HepG2 (cell line): Measurements from ENCODE around the gene TRIM37. TPM values are rescaled to one million over a fixed set of nuclear protein-coding genes. Genes with fewer than 3 reads are reported as not detected.

Source experiments
- ATAC-seq: fragments of 200-7000 bp; cut with Tn5 transposase; 3 replicates; pipeline ENCODE4 v1.9.1; 2020; ENCODE audit warnings: mild to moderate bottlenecking, moderate library complexity
- BruUV-seq: library from RNA; stranded (reverse); fragments of 400-500 nt; replicated peaks from 2 replicates; lab custom pipeline; 2021; lab: Mats Ljungman, UMichigan
- CTCF ChIA-PET: fragments of 300-600 bp; formaldehyde crosslinking; extraction: SDS; loops from one replicate; lab custom pipeline; 2021; ENCODE audit warnings: low total read pairs, inconsistent platforms, low intra/inter-chr PET ratio; lab: Yijun Ruan, JAX
- POLR2A ChIA-PET: fragments of 350-600 bp; sonication (Branson Sonifier 250); formaldehyde crosslinking; loops from one replicate; lab custom pipeline; 2020; ENCODE audit warnings: antibody characterized with exemption, inconsistent platforms; lab: Yijun Ruan, JAX
- DNase-seq: peaks from one replicate; pipeline ENCODE4 v3.0.0-alpha.2; 2015; ENCODE audit warnings: low spot score
- FAIRE-seq: peaks from 3 replicates; lab custom pipeline; 2011; peaks lifted over from hg19 to GRCh38; lab: Jason Lieb, UNC
- H2AFZ ChIP-seq: one replicate; pipeline ENCODE4 v1.6.1; 2011; ENCODE audit warnings: low read length, inconsistent platforms
- H3K27ac ChIP-seq: fragments of 300-600 bp; 3 replicates; pipeline ENCODE4 v1.8.0; 2011; ENCODE audit warnings: mixed run types, mild to moderate bottlenecking, mixed read lengths, low read length, inconsistent platforms; ENCODE audit not compliant: insufficient read depth; ENCODE audit errors: extremely low read length
- H3K27me3 ChIP-seq, 2 experiments: fragments of 200-600 bp in 1 of 2; 2 replicates in 1 of 2; 3 replicates in 1 of 2; pipeline versions ENCODE4 v1.6.0 to v1.8.0; 2011; ENCODE audit warnings: low read length in 2 of 2, mild to moderate bottlenecking in 2 of 2, moderate library complexity in 2 of 2, inconsistent platforms in 1 of 2; ENCODE audit not compliant: insufficient read depth in 2 of 2, control insufficient read depth in 1 of 2
- H3K36me3 ChIP-seq, 2 experiments: fragments of 200-600 bp in 1 of 2; replicated peaks in 1 of 2; 2 replicates in 1 of 2; 3 replicates in 1 of 2; pipeline versions ENCODE4 v1.5.1 to v1.8.0; 2011; ENCODE audit warnings: low read length in 2 of 2, inconsistent platforms in 1 of 2; ENCODE audit not compliant: insufficient read depth in 2 of 2, control insufficient read depth in 1 of 2
- H3K4me1 ChIP-seq: 2 replicates; pipeline ENCODE4 v1.5.1; 2012; ENCODE audit warnings: low read length, inconsistent platforms; ENCODE audit not compliant: insufficient read depth
- H3K4me2 ChIP-seq: 2 replicates; pipeline ENCODE4 v1.6.0; 2011; ENCODE audit warnings: low read depth, low read length, inconsistent platforms
- H3K4me3 ChIP-seq, 3 experiments: fragments of 200-600 bp in 1 of 3; sonication (generic), shearing (Covaris generic) in 1 of 3; replicated peaks in 1 of 3; 2 replicates each; pipeline ENCODE4 v1.5.1; 2011 to 2016; ENCODE audit warnings: low read length in 3 of 3, inconsistent platforms in 2 of 3, low read depth in 2 of 3, mild to moderate bottlenecking in 2 of 3, control low read depth in 1 of 3, mixed read lengths in 1 of 3; ENCODE audit not compliant: insufficient read depth in 1 of 3
- H3K79me2 ChIP-seq: one replicate; pipeline ENCODE4 v1.6.1; 2011; ENCODE audit warnings: low read length, inconsistent platforms; ENCODE audit not compliant: insufficient read depth
- H3K9ac ChIP-seq: 2 replicates; pipeline ENCODE4 v1.6.0; 2011; ENCODE audit warnings: mild to moderate bottlenecking, low read depth, low read length, inconsistent platforms; ENCODE audit not compliant: insufficient read depth
- H3K9me3 ChIP-seq: 2 replicates; pipeline ENCODE4 v1.5.1; 2012; ENCODE audit warnings: mild to moderate bottlenecking, low read length
- H4K20me1 ChIP-seq: 2 replicates; pipeline ENCODE4 v1.6.0; 2011; ENCODE audit warnings: inconsistent platforms, mild to moderate bottlenecking, low read length, moderate library complexity; ENCODE audit not compliant: insufficient read depth
- CTCF ChIP-seq: sonication (generic); formaldehyde crosslinking; IDR thresholded peaks from 2 replicates; pipeline ENCODE4 v1.5.0; 2020; ENCODE audit warnings: mild to moderate bottlenecking, missing genetic modification reagents, moderate library complexity
- EED ChIP-seq: sonication (generic); formaldehyde crosslinking; IDR thresholded peaks from 2 replicates; pipeline ENCODE4 v1.5.0; 2020; ENCODE audit warnings: mild to moderate bottlenecking, missing genetic modification reagents
- ERF ChIP-seq: IDR thresholded peaks from 2 replicates; pipeline ENCODE4 v1.6.1; 2018; ENCODE audit warnings: missing biosample characterization, missing genetic modification reagents
- GFI1 ChIP-seq: sonication (generic); formaldehyde crosslinking; IDR thresholded peaks from 2 replicates; pipeline ENCODE4 v1.5.0; 2020; ENCODE audit warnings: missing genetic modification reagents, mild to moderate bottlenecking, borderline replicate concordance
- HMG20A ChIP-seq: IDR thresholded peaks from 2 replicates; pipeline ENCODE4 v1.6.1; 2016; ENCODE audit warnings: borderline replicate concordance
- IRF2 ChIP-seq: IDR thresholded peaks from 2 replicates; pipeline ENCODE4 v1.6.1; 2018; ENCODE audit warnings: missing genetic modification reagents, missing compliant biosample characterization
- MIXL1 ChIP-seq: IDR thresholded peaks from 2 replicates; pipeline ENCODE4 v1.6.1; 2016
- MTF1 ChIP-seq: sonication (generic); formaldehyde crosslinking; IDR thresholded peaks from 2 replicates; pipeline ENCODE4 v1.5.0; 2020; ENCODE audit warnings: missing genetic modification reagents
- NFYC ChIP-seq: IDR thresholded peaks from 2 replicates; pipeline ENCODE4 v1.6.1; 2016; ENCODE audit warnings: missing genetic modification reagents, missing compliant biosample characterization
- RAD51 ChIP-seq: fragments of 450-650 bp; IDR thresholded peaks from 2 replicates; pipeline ENCODE4 v1.6.1; 2016; ENCODE audit warnings: borderline replicate concordance
- SNAPC2 ChIP-seq: sonication (generic); formaldehyde crosslinking; IDR thresholded peaks from 2 replicates; pipeline ENCODE4 v1.8.1; 2022; ENCODE audit warnings: mild to moderate bottlenecking, missing genetic modification reagents
- STAG1 ChIP-seq: sonication (generic); formaldehyde crosslinking; IDR thresholded peaks from 2 replicates; pipeline ENCODE4 v1.4.0; 2020; ENCODE audit warnings: missing genetic modification reagents
- TAF1 ChIP-seq: sonication (generic); formaldehyde crosslinking; IDR thresholded peaks from 2 replicates; pipeline ENCODE4 v1.4.0; 2020; ENCODE audit warnings: missing genetic modification reagents
- TEAD2 ChIP-seq: sonication (generic); formaldehyde crosslinking; IDR thresholded peaks from 2 replicates; pipeline ENCODE4 v1.9.0; 2021; ENCODE audit warnings: missing genetic modification reagents
- TFAP4 ChIP-seq: sonication (generic); IDR thresholded peaks from 2 replicates; pipeline ENCODE4 v1.6.1; 2016; ENCODE audit warnings: low read depth, borderline replicate concordance
- ZNF17 ChIP-seq: sonication (generic); formaldehyde crosslinking; IDR thresholded peaks from 2 replicates; pipeline ENCODE4 v1.5.0; 2020; ENCODE audit warnings: mild to moderate bottlenecking, missing genetic modification reagents
- ZNF446 ChIP-seq: sonication (generic); formaldehyde crosslinking; IDR thresholded peaks from 2 replicates; pipeline ENCODE4 v1.5.0; 2020; ENCODE audit warnings: mild to moderate bottlenecking, missing genetic modification reagents
- WGBS: methylation state at CpG from one replicate; pipeline ENCODE4 v1.1.6; 2017; ENCODE audit warnings: low lambda C conversion rate; 5-methylcytosine and 5-hydroxymethylcytosine counted together
- in situ Hi-C: cut with HindIII; loops from 2 replicates; pipeline ENCODE4 v1.10.0; 2017; ENCODE audit warnings: low pct_unique_long_range_greater_than_20kb; ENCODE audit not compliant: extremely low pct_ligation_motif_present
- intact Hi-C: fragments of 100-400 bp; cut with micrococcal nuclease; formaldehyde crosslinking; loops from one replicate; pipeline ENCODE4 v1.10.0; 2022; ENCODE audit not compliant: unreplicated experiment
- polyA plus RNA-seq, 8 experiments: library from polyadenylated mRNA; depleted of rRNA in 3 of 8; stranded (reverse) in 7 of 8; unstranded in 1 of 8; fragments of >200 nt; fragmentation: Illumina TruSeq in 4 of 8; extraction: Trizol in 4 of 8; gene quantifications; 2 replicates each; pipeline versions ENCODE4 v1.2.1 to v1.2.3, GENCODE V29; 2011 to 2016; ENCODE audit warnings: low read depth in 4 of 8, missing spikeins in 1 of 8, mixed read lengths in 1 of 8; ENCODE audit not compliant: insufficient read depth in 1 of 8
- total RNA-seq, 5 experiments: library from RNA; depleted of rRNA; stranded (reverse); fragments of >200 nt; fragmentation: Illumina TruSeq; extraction: Trizol; gene quantifications; 2 replicates each; pipeline ENCODE4 v1.2.3, GENCODE V29; 2016; ENCODE audit warnings: low read depth in 1 of 5

The TRIM37 gene
- total and polyA plus RNA-seq, 2 of the 13 experiments (the other 11 are each of a cell fraction or from before 2014, with no cell fraction given) = 12.4 to 39.1 TPM

GRCh38 chr17:58965221-58965620, 141.5 kb downstream of the TRIM37 start:
- no peaks in the 10 kb centered on the region for H3K79me2 ChIP-seq
- POLR2A ChIA-PET = no interaction called here
- no peak for FAIRE-seq
- TF ChIP-seq ZNF17 (CRISPR knock-in tag) = no peak
- TF ChIP-seq EED (CRISPR knock-in tag) = no peak
- no peak for TF ChIP-seq ZNF446 (CRISPR knock-in tag)
- H3K9me3 ChIP-seq = no peaks in the 10 kb centered on the region
- no peak overlapping the region for H2AFZ ChIP-seq
- no peaks in the 10 kb centered on the region for H3K27me3 ChIP-seq
- BruUV-seq = no TSS peak
- H4K20me1 ChIP-seq = no peaks in the 10 kb centered on the region
- in situ Hi-C loops = no loop called here
- no peak overlapping the region for H3K9ac ChIP-seq
- no peaks in the 10 kb centered on the region for H3K36me3 ChIP-seq
- WGBS = 29% methylated on average over 3 of the region's 3 CpGs
- no peak overlapping the region for H3K27ac ChIP-seq
- H3K4me3 ChIP-seq = no peak overlapping the region
- no peak overlapping the region for H3K4me2 ChIP-seq
- H3K4me1 ChIP-seq = no peaks in the 10 kb centered on the region
- intact Hi-C loops = no loop called here
- no peak for DNase-seq
- CTCF ChIA-PET = no interaction called here
- no peak for ATAC-seq

GRCh38 chr17:58960068-58960467, 146.6 kb downstream of the TRIM37 start:
- H4K20me1 ChIP-seq = no peaks in the 10 kb centered on the region
- DNase-seq = peak; percentile 59
- no peaks in the 10 kb centered on the region for H3K36me3 ChIP-seq
- no peak for TF ChIP-seq RAD51
- TF ChIP-seq MTF1 (CRISPR knock-in tag) = no peak
- no peak for TF ChIP-seq ERF (CRISPR knock-in tag)
- no peak for TF ChIP-seq GFI1 (CRISPR knock-in tag)
- no peak for TF ChIP-seq HMG20A (CRISPR knock-in tag)
- no peak for TF ChIP-seq SNAPC2 (CRISPR knock-in tag)
- TF ChIP-seq NFYC (CRISPR knock-in tag) = no peak
- TF ChIP-seq MIXL1 (CRISPR knock-in tag) = no peak
- TF ChIP-seq TAF1 (CRISPR knock-in tag) = no peak
- TF ChIP-seq TFAP4 = peak; percentile 52; the same call in 1 of the 2 replicates
- peak; percentile 30; the same call in 1 of the 2 replicates for TF ChIP-seq STAG1
- TF ChIP-seq IRF2 (CRISPR knock-in tag) = no peak
- no peak for TF ChIP-seq TEAD2 (CRISPR knock-in tag)
- peak; percentile 48 for TF ChIP-seq CTCF
- TF ChIP-seq, all 625 proteins: peak for 3
- ChIA-PET CTCF (no interaction called here), POLR2A (no interaction called here)
- H3K4me1 ChIP-seq = peaks cover 5% of the 10 kb centered on the region; the same call in 1 of the 2 replicates
- H3K4me3 ChIP-seq = no peak overlapping the region
- no peaks in the 10 kb centered on the region for H3K27me3 ChIP-seq
- ATAC-seq = no peak
- no peaks in the 10 kb centered on the region for H3K79me2 ChIP-seq
- intact Hi-C loops (no loop called here), in situ Hi-C loops (no loop called here)
- H2AFZ ChIP-seq = peak overlapping the region; percentile 9
- peak; percentile 50 for FAIRE-seq
- H3K9ac ChIP-seq = no peak overlapping the region
- no TSS peak for BruUV-seq
- no peak overlapping the region for H3K27ac ChIP-seq
- H3K4me2 ChIP-seq = no peak overlapping the region
- H3K9me3 ChIP-seq = no peaks in the 10 kb centered on the region
